Caco-2 (cell line): ENCODE data around the gene TMEM151A. TPM values are rescaled to one million over a fixed set of nuclear protein-coding genes. Genes with fewer than 3 reads are reported as not detected.

ENCODE experiments used
- BruUV-seq: library from RNA; stranded (reverse); fragments of 400-500 nt; replicated peaks from 2 replicates; lab custom pipeline; 2021; lab: Mats Ljungman, UMichigan
- CTCF ChIA-PET: fragments of 300-600 bp; sonication (Branson Sonifier 250); formaldehyde crosslinking; loops from one replicate; lab custom pipeline; 2022; ENCODE audit warnings: antibody characterized with exemption; lab: Charles Lee
- POLR2A ChIA-PET: fragments of 300-600 bp; sonication (Branson Sonifier 250); formaldehyde crosslinking; loops from one replicate; lab custom pipeline; 2022; ENCODE audit warnings: antibody characterized with exemption; lab: Charles Lee
- DNase-seq, 2 experiments: peaks; one replicate each; pipeline versions ENCODE4 v3.0.0 to v3.0.0-alpha.2; 2020 to 2022
- H3K27me3 ChIP-seq: replicated peaks from 2 replicates; pipeline ENCODE4 v1.6.0; 2011; ENCODE audit warnings: low read length; ENCODE audit not compliant: control insufficient read depth, insufficient read depth
- H3K36me3 ChIP-seq: 2 replicates; pipeline ENCODE4 v1.5.1; 2011; ENCODE audit warnings: low read length; ENCODE audit not compliant: control insufficient read depth, insufficient read depth
- H3K4me1 ChIP-seq: fragments of 250-450 bp; sonication (Bioruptor Pico); 2 replicates; pipeline ENCODE4 v1.5.1; 2020; ENCODE audit warnings: mild to moderate bottlenecking
- H3K4me3 ChIP-seq: 2 replicates; pipeline ENCODE4 v1.5.1; 2011; ENCODE audit warnings: low read depth, mild to moderate bottlenecking, control low read depth, low read length
- H3K9me3 ChIP-seq: fragments of 250-450 bp; sonication (Bioruptor Pico); 2 replicates; pipeline ENCODE4 v1.5.1; 2020; ENCODE audit warnings: mild to moderate bottlenecking, moderate library complexity
- H3K27ac Mint-ChIP-seq: one replicate; pipeline ENCODE4 v1.8.0; 2022; ENCODE audit warnings: mixed read lengths; ENCODE audit not compliant: unreplicated experiment
- H3K27me3 Mint-ChIP-seq: one replicate; pipeline ENCODE4 v1.8.0; 2022; ENCODE audit warnings: mixed read lengths; ENCODE audit not compliant: insufficient read depth, unreplicated experiment
- H3K36me3 Mint-ChIP-seq: one replicate; pipeline ENCODE4 v1.8.0; 2022; ENCODE audit warnings: mild to moderate bottlenecking, mixed read lengths; ENCODE audit not compliant: insufficient read depth, unreplicated experiment
- H3K4me1 Mint-ChIP-seq: one replicate; pipeline ENCODE4 v1.8.0; 2022; ENCODE audit warnings: low read depth, mixed read lengths; ENCODE audit not compliant: unreplicated experiment
- H3K4me3 Mint-ChIP-seq: one replicate; pipeline ENCODE4 v1.8.0; 2022; ENCODE audit warnings: mild to moderate bottlenecking, moderate library complexity, mixed read lengths; ENCODE audit not compliant: unreplicated experiment
- H3K9me3 Mint-ChIP-seq: one replicate; pipeline ENCODE4 v1.8.0; 2022; ENCODE audit warnings: mixed read lengths; ENCODE audit not compliant: unreplicated experiment
- CTCF ChIP-seq, 2 experiments: fragments of 200-600 bp in 1 of 2; IDR thresholded peaks; 1 replicate in 1 of 2; 2 replicates in 1 of 2; pipeline versions ENCODE4 v1.5.1 to v1.8.0; 2011 to 2022; ENCODE audit warnings: antibody characterized with exemption in 1 of 2, control low read depth in 1 of 2, inconsistent platforms in 1 of 2, low read depth in 1 of 2, low read length in 1 of 2, mild to moderate bottlenecking in 1 of 2, moderate library complexity in 1 of 2; ENCODE audit not compliant: insufficient read depth in 1 of 2, severe bottlenecking in 1 of 2, unreplicated experiment in 1 of 2
- intact Hi-C: fragments of 100-400 bp; cut with micrococcal nuclease; formaldehyde crosslinking; loops from one replicate; pipeline ENCODE4 v1.10.0; 2022; ENCODE audit not compliant: unreplicated experiment
- total RNA-seq: library from RNA; stranded (reverse); gene quantifications from 2 replicates; pipeline ENCODE4 v1.2.3, GENCODE V29; 2022

The TMEM151A gene
- total RNA-seq, 1 experiment from 2014 or later = 0.68 TPM

- TF ChIP-seq CTCF (IDR thresholded peaks at IDR 0.05; ENCODE audit: insufficient read depth in 1 of 2, low read depth in 1 of 2, low read length in 1 of 2, severe bottlenecking in 1 of 2, unreplicated experiment in 1 of 2) = no peak
- no peaks in the 10 kb centered on the region for H3K27me3 ChIP-seq
- H3K4me3 ChIP-seq = no peak overlapping the region
- H3K9me3 ChIP-seq = no peaks in the 10 kb centered on the region
- H3K27ac Mint-ChIP-seq = peak overlapping the region; percentile 32
- POLR2A ChIA-PET = no interaction called here
- CTCF ChIA-PET = no interaction called here
- intact Hi-C loops = no loop called here
- H3K36me3 Mint-ChIP-seq = peaks cover 56% of the 10 kb centered on the region
- no peak for DNase-seq
- no peaks in the 10 kb centered on the region for H3K9me3 Mint-ChIP-seq
- H3K4me3 Mint-ChIP-seq = no peak overlapping the region
- no peaks in the 10 kb centered on the region for H3K27me3 Mint-ChIP-seq
- H3K4me1 Mint-ChIP-seq = peaks cover 18% of the 10 kb centered on the region
- H3K36me3 ChIP-seq = no peaks in the 10 kb centered on the region
- H3K4me1 ChIP-seq = no peaks in the 10 kb centered on the region
- BruUV-seq = no TSS peak
These were observed 28.5 kb upstream of the TMEM151A start for GRCh38 chr11:66263231-66263630.

GRCh38 chr11:66263785-66264184 lies 27.9 kb upstream of the TMEM151A start:
- TF ChIP-seq CTCF (IDR thresholded peaks at IDR 0.05; ENCODE audit: insufficient read depth in 1 of 2, low read depth in 1 of 2, low read length in 1 of 2, severe bottlenecking in 1 of 2, unreplicated experiment in 1 of 2) = no peak
- Histone ChIP-seq H3K27me3 (no peaks in the 10 kb centered on the region), H3K4me3 (no peak overlapping the region), H3K4me1 (no peaks in the 10 kb centered on the region), H3K9me3 (no peaks in the 10 kb centered on the region), H3K36me3 (no peaks in the 10 kb centered on the region)
- Mint-ChIP-seq H3K9me3 (no peaks in the 10 kb centered on the region), H3K36me3 (peaks cover 58% of the 10 kb centered on the region), H3K4me1 (peaks cover 15% of the 10 kb centered on the region), H3K4me3 (no peak overlapping the region), H3K27ac (peak overlapping the region; percentile 32), H3K27me3 (no peaks in the 10 kb centered on the region)
- no peak for DNase-seq
- ChIA-PET CTCF (no interaction called here), POLR2A (no interaction called here)
- intact Hi-C loops = no loop called here
- no TSS peak for BruUV-seq

- H3K4me3 Mint-ChIP-seq = no peak overlapping the region
- no peaks in the 10 kb centered on the region for H3K9me3 Mint-ChIP-seq
- no peaks in the 10 kb centered on the region for H3K27me3 Mint-ChIP-seq
- Histone ChIP-seq H3K4me3 (no peak overlapping the region), H3K9me3 (no peaks in the 10 kb centered on the region), H3K4me1 (no peaks in the 10 kb centered on the region), H3K36me3 (no peaks in the 10 kb centered on the region), H3K27me3 (no peaks in the 10 kb centered on the region)
- no peak for DNase-seq
- peaks cover 9% of the 10 kb centered on the region for H3K4me1 Mint-ChIP-seq
- TF ChIP-seq CTCF (IDR thresholded peaks at IDR 0.05; ENCODE audit: insufficient read depth in 1 of 2, low read depth in 1 of 2, low read length in 1 of 2, severe bottlenecking in 1 of 2, unreplicated experiment in 1 of 2) = no peak
- CTCF ChIA-PET = no interaction called here
- H3K36me3 Mint-ChIP-seq = peaks cover 59% of the 10 kb centered on the region
- intact Hi-C loops = no loop called here
- BruUV-seq = no TSS peak
- H3K27ac Mint-ChIP-seq = no peak overlapping the region
- POLR2A ChIA-PET = no interaction called here
These were observed 27.3 kb upstream of the TMEM151A start for GRCh38 chr11:66264383-66264782.
